HG03064 (cell line): Measurements from ENCODE around the gene DIDO1.
"Not testable (repeated sequence)": the region's sequence is repeated elsewhere in the genome, so short reads cannot be mapped to it uniquely, and the experiment has no call there.

Source experiments
- ATAC-seq: cut with Tn5 transposase; IDR thresholded peaks from one replicate; pipeline ENCODE4 v1.9.1; 2021; ENCODE audit warnings: low read depth; ENCODE audit not compliant: unreplicated experiment

The DIDO1 gene

DNA sequence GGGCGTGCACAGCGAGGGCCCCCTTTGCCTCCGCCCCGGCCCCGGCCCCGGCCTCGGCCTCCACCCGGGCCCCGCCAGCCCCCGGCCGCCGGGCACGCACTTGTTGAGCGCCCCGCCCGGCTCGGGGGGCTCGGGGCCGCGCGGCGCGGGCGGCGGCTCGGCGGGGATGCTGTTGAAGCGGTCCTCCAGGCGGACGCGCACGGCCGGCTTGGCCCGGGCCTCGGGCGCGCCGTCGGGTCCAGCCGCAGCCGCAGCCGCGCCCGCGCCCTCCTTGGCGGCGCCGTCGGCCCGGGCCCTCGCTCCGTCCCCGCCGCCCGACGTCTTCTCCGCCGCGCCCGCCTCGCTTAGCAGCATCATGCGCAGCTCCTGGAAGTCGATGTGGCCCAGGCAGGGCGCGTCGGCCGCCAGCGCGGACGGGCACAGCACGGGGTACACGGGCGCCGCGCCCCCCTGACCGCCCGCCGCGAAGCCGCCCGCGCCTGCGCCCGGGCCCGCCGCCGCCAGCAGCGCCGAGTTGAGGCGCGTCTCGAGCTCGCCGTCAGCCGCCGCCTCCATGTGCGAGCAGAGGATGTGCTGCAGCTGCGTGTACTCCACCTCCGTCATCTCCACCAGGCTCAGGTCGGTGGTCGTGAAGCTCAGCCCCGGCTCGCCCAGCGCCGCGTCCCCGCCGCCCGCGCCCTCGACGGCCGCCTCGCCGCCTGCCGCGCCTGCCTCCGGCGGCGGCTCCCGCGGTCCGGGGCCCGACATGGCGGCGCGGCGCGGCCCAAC lies 65.2 kb downstream of the DIDO1 start:
- peak; percentile 31 for ATAC-seq

GRCh38 chr20:62860391-62860923 lies 65.8 kb downstream of the DIDO1 start:
- no peak for ATAC-seq

- no peak for ATAC-seq
Observed at GRCh38 chr20:62859721-62860120, 66.6 kb downstream of the DIDO1 start.

- no peak for ATAC-seq
Observed at GRCh38 chr20:62858058-62858830, 68.1 kb downstream of the DIDO1 start.

GRCh38 chr20:62856931-62857619 lies 69.2 kb downstream of the DIDO1 start:
- ATAC-seq: no peak

DNA sequence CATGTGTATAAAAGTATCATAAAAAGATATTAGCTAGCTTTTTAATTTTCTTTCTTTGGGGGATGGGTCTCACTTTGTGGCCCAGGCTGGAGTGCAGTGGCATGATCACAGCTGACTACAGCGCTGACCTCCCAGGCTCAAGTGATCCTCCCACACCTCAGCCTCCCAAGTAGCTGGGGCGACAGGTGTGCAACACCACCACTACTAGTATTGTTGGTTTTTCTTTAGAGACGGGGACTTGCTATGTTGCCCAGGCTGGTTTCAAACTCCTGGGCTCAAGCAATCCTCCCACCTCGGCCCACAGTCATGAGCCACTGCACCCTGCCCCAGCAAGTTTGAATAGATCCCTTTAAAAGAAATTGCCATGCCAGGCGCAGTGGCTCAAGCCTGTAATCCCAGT lies 71.2 kb downstream of the DIDO1 start:
- ATAC-seq: no peak

- ATAC-seq: no peak
Observed at GRCh38 chr20:62854121-62854520, 72.2 kb downstream of the DIDO1 start.

GRCh38 chr20:62853304-62853703 lies 73.0 kb downstream of the DIDO1 start:
- ATAC-seq: not testable (repeated sequence)

GRCh38 chr20:62852841-62853240 lies 73.5 kb downstream of the DIDO1 start:
- ATAC-seq: no peak

- ATAC-seq: no peak
Observed at GRCh38 chr20:62852196-62852595, 74.1 kb downstream of the DIDO1 start.

GRCh38 chr20:62850333-62850974 lies 75.9 kb downstream of the DIDO1 start:
- no peak for ATAC-seq

DNA sequence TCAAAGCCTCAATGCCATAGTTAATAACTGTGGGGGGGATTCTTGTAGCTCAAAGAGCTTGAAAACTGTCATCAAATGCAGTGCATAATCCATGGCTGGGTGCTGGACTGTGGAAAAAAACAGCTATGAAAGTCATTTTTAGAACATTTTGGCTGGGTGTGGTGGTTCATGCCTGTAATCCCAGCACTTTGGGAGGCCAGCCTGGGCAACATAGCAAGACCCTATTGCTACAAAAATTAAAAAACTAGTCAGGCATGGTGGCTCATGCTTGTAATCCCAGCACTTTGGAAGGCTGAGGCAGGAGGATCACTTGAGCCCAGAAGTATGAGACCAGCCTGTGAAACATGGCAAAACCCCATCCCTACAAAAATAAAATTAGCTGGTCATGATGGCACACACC lies 76.9 kb downstream of the DIDO1 start:
- ATAC-seq: no peak

GRCh38 chr20:62848917-62849316 lies 77.4 kb downstream of the DIDO1 start:
- ATAC-seq: not testable (repeated sequence)

GRCh38 chr20:62846166-62846890 lies 80.0 kb downstream of the DIDO1 start:
- no peak for ATAC-seq

- no peak for ATAC-seq
Observed at GRCh38 chr20:62845416-62846160, 80.7 kb downstream of the DIDO1 start.

GRCh38 chr20:62844182-62844581 lies 82.1 kb downstream of the DIDO1 start:
- no peak for ATAC-seq

GRCh38 chr20:62843656-62844055 lies 82.6 kb downstream of the DIDO1 start:
- no peak for ATAC-seq

GRCh38 chr20:62841705-62842212 lies 84.5 kb downstream of the DIDO1 start:
- no peak for ATAC-seq
